Activated naive CD8-positive, alpha-beta T cell (primary cell): ENCODE results near the gene ZNF608.

Experiments used
- H3K27ac Mint-ChIP-seq: one replicate; pipeline ENCODE4 v1.8.0; 2021; ENCODE audit warnings: mixed read lengths
- H3K27me3 Mint-ChIP-seq: one replicate; pipeline ENCODE4 v1.8.0; 2021; ENCODE audit warnings: mixed read lengths
- H3K36me3 Mint-ChIP-seq: one replicate; pipeline ENCODE4 v1.8.0; 2021; ENCODE audit warnings: mixed read lengths
- H3K4me1 Mint-ChIP-seq: one replicate; pipeline ENCODE4 v1.8.0; 2021; ENCODE audit warnings: low read depth, mixed read lengths
- H3K4me3 Mint-ChIP-seq: one replicate; pipeline ENCODE4 v1.8.0; 2021; ENCODE audit warnings: mild to moderate bottlenecking, mixed read lengths
- H3K9me3 Mint-ChIP-seq: one replicate; pipeline ENCODE4 v1.8.0; 2021; ENCODE audit warnings: low read depth, mixed read lengths

Gene ZNF608

DNA sequence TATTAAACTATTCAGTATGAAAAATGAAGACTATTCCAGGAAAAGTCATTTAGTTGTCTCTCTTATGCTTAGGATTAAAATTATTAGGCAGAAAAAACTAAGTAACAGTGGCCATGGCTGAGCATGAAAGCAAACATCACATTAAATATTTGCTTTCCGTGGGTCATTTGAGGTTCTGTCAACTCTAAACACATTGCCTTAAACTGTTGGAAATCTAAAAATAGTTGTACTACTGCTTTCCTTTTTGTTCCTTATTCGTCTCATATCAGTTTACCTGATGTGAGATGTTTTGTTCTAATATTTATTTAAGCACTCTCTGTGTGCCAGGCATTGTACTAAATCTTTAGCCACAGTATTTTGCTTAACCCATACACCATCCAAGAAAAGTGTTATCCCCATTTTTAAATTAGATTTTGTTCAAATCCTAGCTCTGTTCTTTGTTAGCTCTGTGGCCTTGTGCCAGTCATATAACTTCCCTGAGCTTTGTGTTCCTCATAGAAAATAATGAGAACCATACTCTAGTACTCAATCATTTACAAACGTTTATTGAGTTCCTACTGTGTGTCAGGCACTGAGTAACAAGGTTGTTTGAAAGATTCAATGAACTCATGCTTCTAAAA lies 18.7 kb upstream of the ZNF608 start:
- H3K27me3 Mint-ChIP-seq = peaks cover 3% of the 10 kb centered on the region
- no peaks in the 10 kb centered on the region for H3K4me1 Mint-ChIP-seq
- H3K36me3 Mint-ChIP-seq = no peaks in the 10 kb centered on the region
- H3K9me3 Mint-ChIP-seq = no peaks in the 10 kb centered on the region
- H3K4me3 Mint-ChIP-seq = no peak overlapping the region
- H3K27ac Mint-ChIP-seq = no peak overlapping the region

DNA sequence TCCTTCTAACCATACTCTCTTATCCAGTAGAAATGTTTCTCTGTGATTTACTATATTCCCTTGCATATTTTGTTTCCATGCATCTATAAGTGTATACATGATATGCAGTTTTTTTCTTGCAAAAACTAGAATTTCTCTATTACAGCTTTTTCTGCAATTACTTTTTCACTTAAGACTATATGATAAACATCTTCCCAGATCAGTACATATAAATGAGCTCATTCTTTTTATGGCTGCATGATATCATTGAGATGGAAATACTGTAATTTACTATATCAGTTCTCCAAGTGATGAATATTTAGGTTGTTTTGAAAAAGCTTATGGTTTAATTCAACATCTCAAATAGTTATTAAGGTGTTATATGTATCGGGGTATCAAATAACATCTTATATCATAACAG lies 18.1 kb upstream of the ZNF608 start:
- H3K36me3 Mint-ChIP-seq = no peaks in the 10 kb centered on the region
- no peaks in the 10 kb centered on the region for H3K4me1 Mint-ChIP-seq
- H3K27me3 Mint-ChIP-seq = peaks cover 3% of the 10 kb centered on the region
- no peak overlapping the region for H3K27ac Mint-ChIP-seq
- no peaks in the 10 kb centered on the region for H3K9me3 Mint-ChIP-seq
- H3K4me3 Mint-ChIP-seq = no peak overlapping the region

DNA sequence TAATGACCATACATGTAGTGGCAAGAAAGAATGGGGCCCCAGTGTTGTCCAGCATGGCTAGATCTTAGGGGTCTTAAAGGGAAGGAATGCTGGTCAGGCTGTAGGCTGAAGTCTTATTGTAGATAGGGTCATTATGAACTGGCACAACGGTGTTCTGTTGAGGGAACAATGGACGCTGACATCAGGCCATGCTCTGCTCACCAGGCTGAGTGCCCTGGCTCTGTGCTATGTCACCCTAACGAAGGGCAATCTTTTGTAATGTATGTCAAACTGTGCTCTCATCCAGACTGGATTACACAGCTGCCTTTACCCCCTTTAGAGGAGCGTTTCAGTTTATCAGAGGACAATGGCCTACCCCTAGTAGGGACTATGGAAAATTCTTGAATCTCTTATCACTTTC lies 14.6 kb upstream of the ZNF608 start:
- no peaks in the 10 kb centered on the region for H3K9me3 Mint-ChIP-seq
- no peaks in the 10 kb centered on the region for H3K36me3 Mint-ChIP-seq
- H3K27me3 Mint-ChIP-seq = peaks cover 5% of the 10 kb centered on the region
- no peak overlapping the region for H3K27ac Mint-ChIP-seq
- H3K4me1 Mint-ChIP-seq = no peaks in the 10 kb centered on the region
- H3K4me3 Mint-ChIP-seq = no peak overlapping the region

DNA sequence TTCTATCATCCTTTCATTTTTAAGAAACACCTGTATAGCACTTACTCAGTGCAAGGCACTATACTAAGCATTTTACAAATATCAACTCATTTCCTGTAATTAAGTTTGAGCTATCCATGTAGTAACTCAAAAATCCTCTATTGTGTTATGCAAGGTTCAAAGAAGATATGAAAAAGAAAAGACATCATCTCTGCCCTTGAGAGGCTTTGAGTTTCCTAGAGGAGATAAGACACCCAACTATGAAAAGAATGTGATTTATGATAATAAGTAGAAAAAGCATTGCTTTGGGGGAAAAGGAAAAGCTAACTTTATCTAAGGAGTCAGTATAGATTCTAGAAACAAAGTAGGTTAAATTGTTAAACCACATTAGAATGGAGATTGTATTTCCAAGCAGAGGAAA lies 14.2 kb upstream of the ZNF608 start:
- Mint-ChIP-seq H3K36me3 (no peaks in the 10 kb centered on the region), H3K4me1 (no peaks in the 10 kb centered on the region), H3K9me3 (no peaks in the 10 kb centered on the region), H3K4me3 (no peak overlapping the region), H3K27me3 (peaks cover 5% of the 10 kb centered on the region), H3K27ac (no peak overlapping the region)

DNA sequence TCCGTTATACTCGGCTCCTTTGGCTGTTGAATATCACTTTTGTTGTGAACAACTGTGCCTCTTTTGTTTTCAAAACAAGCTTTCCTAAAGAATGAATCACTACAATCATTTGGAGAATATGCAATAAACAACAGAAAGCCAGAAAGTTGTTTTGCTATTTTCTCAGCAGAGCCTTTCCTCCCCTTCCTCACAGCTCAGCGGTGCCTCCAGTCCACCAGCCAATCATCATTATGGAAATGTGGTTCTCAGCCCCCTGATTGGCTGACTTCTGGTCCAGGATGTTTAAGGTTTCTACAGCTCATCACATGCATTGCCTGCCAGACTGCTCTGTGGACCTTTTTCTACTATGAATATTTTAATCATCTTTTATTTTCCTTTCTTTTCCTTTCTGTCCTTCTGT lies 9.1 kb upstream of the ZNF608 start:
- H3K4me3 Mint-ChIP-seq = no peak overlapping the region
- no peaks in the 10 kb centered on the region for H3K36me3 Mint-ChIP-seq
- H3K27me3 Mint-ChIP-seq = peaks cover 6% of the 10 kb centered on the region
- H3K9me3 Mint-ChIP-seq = no peaks in the 10 kb centered on the region
- no peaks in the 10 kb centered on the region for H3K4me1 Mint-ChIP-seq
- H3K27ac Mint-ChIP-seq = no peak overlapping the region

GRCh38 chr5:124755041-124755440 lies 8.6 kb upstream of the ZNF608 start:
- peaks cover 6% of the 10 kb centered on the region for H3K27me3 Mint-ChIP-seq
- H3K9me3 Mint-ChIP-seq = no peaks in the 10 kb centered on the region
- H3K27ac Mint-ChIP-seq = no peak overlapping the region
- H3K36me3 Mint-ChIP-seq = no peaks in the 10 kb centered on the region
- no peak overlapping the region for H3K4me3 Mint-ChIP-seq
- no peaks in the 10 kb centered on the region for H3K4me1 Mint-ChIP-seq

- H3K27ac Mint-ChIP-seq = no peak overlapping the region
- no peaks in the 10 kb centered on the region for H3K9me3 Mint-ChIP-seq
- no peaks in the 10 kb centered on the region for H3K4me1 Mint-ChIP-seq
- peaks cover 6% of the 10 kb centered on the region for H3K27me3 Mint-ChIP-seq
- no peak overlapping the region for H3K4me3 Mint-ChIP-seq
- no peaks in the 10 kb centered on the region for H3K36me3 Mint-ChIP-seq
Observed at GRCh38 chr5:124754206-124754927, 7.9 kb upstream of the ZNF608 start.

- peaks cover 12% of the 10 kb centered on the region for H3K27me3 Mint-ChIP-seq
- no peak overlapping the region for H3K4me3 Mint-ChIP-seq
- H3K4me1 Mint-ChIP-seq = peaks cover 10% of the 10 kb centered on the region
- no peak overlapping the region for H3K27ac Mint-ChIP-seq
- no peaks in the 10 kb centered on the region for H3K9me3 Mint-ChIP-seq
- H3K36me3 Mint-ChIP-seq = no peaks in the 10 kb centered on the region
Observed at GRCh38 chr5:124752854-124753720, 6.6 kb upstream of the ZNF608 start.

- H3K4me3 Mint-ChIP-seq = no peak overlapping the region
- peaks cover 2% of the 10 kb centered on the region for H3K9me3 Mint-ChIP-seq
- no peaks in the 10 kb centered on the region for H3K36me3 Mint-ChIP-seq
- peaks cover 24% of the 10 kb centered on the region for H3K27me3 Mint-ChIP-seq
- peaks cover 29% of the 10 kb centered on the region for H3K4me1 Mint-ChIP-seq
- H3K27ac Mint-ChIP-seq = no peak overlapping the region
Observed at GRCh38 chr5:124751031-124751430, 4.6 kb upstream of the ZNF608 start.

- H3K27me3 Mint-ChIP-seq = peaks cover 29% of the 10 kb centered on the region
- peaks cover 3% of the 10 kb centered on the region for H3K9me3 Mint-ChIP-seq
- H3K4me1 Mint-ChIP-seq = peaks cover 30% of the 10 kb centered on the region
- no peak overlapping the region for H3K27ac Mint-ChIP-seq
- peak overlapping the region; percentile 63 for H3K4me3 Mint-ChIP-seq
- H3K36me3 Mint-ChIP-seq = no peaks in the 10 kb centered on the region
Observed at GRCh38 chr5:124748687-124749594, 2.5 kb upstream of the ZNF608 start.

DNA sequence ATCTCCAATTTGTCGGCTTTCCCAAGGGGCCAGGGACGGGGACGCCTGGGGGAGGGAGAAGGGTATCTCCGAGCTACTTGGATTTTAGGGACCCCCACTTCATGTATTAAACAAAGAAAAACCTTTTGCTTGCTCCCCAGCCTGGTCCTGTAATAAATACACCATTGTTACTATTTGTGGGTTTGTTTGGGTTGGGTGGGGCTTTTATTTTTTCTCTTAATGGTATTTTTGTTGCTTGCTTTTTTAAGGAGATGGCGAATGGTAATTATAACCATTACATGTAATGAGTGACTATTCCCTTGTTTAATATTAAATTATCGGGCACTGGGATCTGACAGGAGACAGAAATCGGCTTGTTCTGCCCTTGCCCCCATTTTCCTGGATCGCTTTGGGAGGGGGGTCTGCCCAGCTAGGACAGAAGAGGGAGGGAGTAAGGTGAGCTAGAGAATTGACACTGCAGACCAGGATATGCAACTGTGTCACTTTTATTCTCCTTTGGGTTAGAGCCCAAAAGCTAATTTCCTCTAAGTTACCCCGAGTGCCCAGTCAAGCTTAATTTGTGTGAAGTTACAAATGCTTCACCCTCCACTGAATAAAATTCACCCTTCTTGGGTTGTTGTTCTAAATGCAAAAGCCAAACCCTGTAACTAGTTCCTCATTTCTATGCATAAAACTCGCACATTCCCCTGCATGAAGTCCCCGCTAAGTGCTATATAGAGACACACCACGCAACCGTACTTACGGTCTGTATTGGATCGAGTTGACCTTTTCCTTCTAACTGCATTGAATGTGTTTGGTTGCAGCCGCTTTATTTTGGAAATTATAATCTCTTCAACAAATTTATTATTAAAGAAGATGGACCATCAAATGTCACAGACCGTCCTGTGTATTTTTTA lies 1.6 kb upstream of the ZNF608 start:
- Mint-ChIP-seq H3K36me3 (no peaks in the 10 kb centered on the region), H3K9me3 (peaks cover 3% of the 10 kb centered on the region), H3K27me3 (peaks cover 27% of the 10 kb centered on the region), H3K27ac (no peak overlapping the region), H3K4me3 (peak overlapping the region; percentile 75), H3K4me1 (peaks cover 30% of the 10 kb centered on the region)

DNA sequence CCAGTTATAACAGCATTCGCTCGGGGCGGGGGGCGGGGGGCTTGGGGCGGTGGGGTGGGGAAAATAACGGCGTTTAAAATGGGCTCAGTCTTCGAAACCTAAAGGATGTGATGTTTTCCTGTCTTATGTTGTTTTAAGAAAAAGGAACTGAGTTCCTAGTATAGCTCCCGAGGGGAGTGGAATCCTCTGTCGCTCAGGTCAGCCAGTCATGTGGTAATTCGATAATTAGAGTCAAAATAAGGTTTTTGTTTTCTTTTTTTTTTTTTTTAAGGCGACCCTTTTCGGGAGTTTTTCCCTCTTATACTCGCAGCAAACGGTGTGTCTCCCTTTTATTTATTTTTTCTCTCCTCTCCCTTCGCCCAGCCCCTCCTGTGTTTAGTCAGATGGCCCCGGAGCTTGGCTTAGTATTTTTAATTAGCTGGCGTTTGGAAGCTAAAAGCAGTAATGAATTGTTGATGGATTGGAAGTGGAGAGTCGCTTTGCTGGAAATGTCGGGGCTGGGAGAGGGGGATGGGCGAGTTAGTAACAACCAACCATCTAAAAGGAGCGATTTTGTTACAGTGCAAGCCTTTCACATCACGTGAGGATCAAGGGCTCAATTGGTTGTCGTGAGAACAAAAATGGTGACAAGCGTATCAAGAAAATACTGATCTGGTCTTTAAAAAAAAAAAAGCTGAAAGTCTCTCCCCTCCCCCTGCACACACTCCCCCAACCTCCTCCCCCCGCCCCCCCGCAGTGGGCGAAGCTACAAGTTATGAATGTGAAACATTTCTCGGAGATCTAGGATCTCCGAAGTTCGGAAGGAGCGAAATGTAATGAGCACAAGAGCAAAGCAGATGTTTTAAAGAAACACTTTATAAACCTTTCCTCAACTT lies 714 bp upstream of the ZNF608 start:
- peak overlapping the region; percentile 75 for H3K4me3 Mint-ChIP-seq
- H3K4me1 Mint-ChIP-seq = peaks cover 30% of the 10 kb centered on the region
- peaks cover 27% of the 10 kb centered on the region for H3K27me3 Mint-ChIP-seq
- H3K36me3 Mint-ChIP-seq = no peaks in the 10 kb centered on the region
- peaks cover 3% of the 10 kb centered on the region for H3K9me3 Mint-ChIP-seq
- no peak overlapping the region for H3K27ac Mint-ChIP-seq
